Endodermal cell (in vitro differentiated cells): ENCODE results near the gene CKAP2L. TPM values are rescaled to one million over a fixed set of nuclear protein-coding genes. Genes with fewer than 3 reads are reported as not detected.

Experiments
- DNase-seq: peaks from one replicate; pipeline ENCODE4 v3.0.0-alpha.2; 2017
- H3K27ac ChIP-seq: 2 replicates; pipeline ENCODE4 v1.5.1; 2013; ENCODE audit warnings: mild to moderate bottlenecking, low read depth, low read length, moderate library complexity
- H3K27me3 ChIP-seq: 2 replicates; pipeline ENCODE4 v1.6.1; 2013; ENCODE audit warnings: mild to moderate bottlenecking, low read length, moderate library complexity; ENCODE audit not compliant: insufficient read depth, control insufficient read depth, poor library complexity, severe bottlenecking
- H3K36me3 ChIP-seq: 2 replicates; pipeline ENCODE4 v1.7.0; 2013; ENCODE audit warnings: mild to moderate bottlenecking, low read length, moderate library complexity; ENCODE audit not compliant: control insufficient read depth, insufficient read depth
- H3K4me1 ChIP-seq: one replicate; pipeline ENCODE4 v1.7.0; 2013; ENCODE audit warnings: low read length; ENCODE audit not compliant: control insufficient read depth, insufficient read depth
- H3K4me3 ChIP-seq: 2 replicates; pipeline ENCODE4 v1.5.1; 2013; ENCODE audit warnings: mild to moderate bottlenecking, low read length, moderate library complexity
- H3K9ac ChIP-seq: 2 replicates; pipeline ENCODE4 v1.6.1; 2013; ENCODE audit warnings: mild to moderate bottlenecking, low read length, moderate library complexity; ENCODE audit not compliant: poor library complexity, severe bottlenecking; ENCODE audit errors: extremely low read depth
- H3K9me3 ChIP-seq: 2 replicates; pipeline ENCODE4 v1.6.1; 2013; ENCODE audit warnings: mild to moderate bottlenecking, low read length, moderate library complexity; ENCODE audit not compliant: control insufficient read depth
- H3K27ac Mint-ChIP-seq: 2 replicates; pipeline ENCODE4 v1.8.0; 2020; ENCODE audit warnings: mixed read lengths
- H3K27me3 Mint-ChIP-seq: 2 replicates; pipeline ENCODE4 v1.8.0; 2021; ENCODE audit warnings: mild to moderate bottlenecking, mixed read lengths; ENCODE audit not compliant: insufficient read depth
- H3K36me3 Mint-ChIP-seq: 2 replicates; pipeline ENCODE4 v1.8.0; 2020; ENCODE audit warnings: low read depth, mixed read lengths
- H3K4me1 Mint-ChIP-seq: 2 replicates; pipeline ENCODE4 v1.8.0; 2020; ENCODE audit warnings: mixed read lengths
- H3K4me3 Mint-ChIP-seq: 2 replicates; pipeline ENCODE4 v1.8.0; 2020; ENCODE audit warnings: mild to moderate bottlenecking, moderate library complexity, mixed read lengths
- H3K9me3 Mint-ChIP-seq: 2 replicates; pipeline ENCODE4 v1.8.0; 2020; ENCODE audit warnings: mild to moderate bottlenecking, mixed read lengths
- whole genome bisulfite sequencing, 2 experiments: methylation state at CpG; one replicate each; pipeline versions ENCODE4 v1.1.5 to v1.1.7; 2013; ENCODE audit warnings: missing lambda C conversion rate in 2 of 2, mixed read lengths in 1 of 2; ENCODE audit not compliant: insufficient coverage in 1 of 2, insufficient read length in 1 of 2; 5-methylcytosine and 5-hydroxymethylcytosine counted together
- total RNA-seq, 2 donors: library from RNA; stranded (reverse); fragmentation: NEBNext Ultra II Directional in 1 of 2; extraction: Animal tissue kit (Norgen Biotek cat#: 25700) in 1 of 2; gene quantifications; 2 replicates in 1 of 2; 3 replicates in 1 of 2; pipeline ENCODE4 v1.2.1, GENCODE V29; 2021
- TF ChIP-seq, protein P1 (sequence below): fragments of 200-600 bp; sonication (generic); conservative IDR thresholded peaks from 2 replicates; pipeline ENCODE4 v1.5.0; 2021; ENCODE audit warnings: antibody characterized with exemption, mild to moderate bottlenecking

The CKAP2L gene
- total RNA-seq, 2 donors from 2014 or later, result 20.1 to 30.3 TPM

DNA sequence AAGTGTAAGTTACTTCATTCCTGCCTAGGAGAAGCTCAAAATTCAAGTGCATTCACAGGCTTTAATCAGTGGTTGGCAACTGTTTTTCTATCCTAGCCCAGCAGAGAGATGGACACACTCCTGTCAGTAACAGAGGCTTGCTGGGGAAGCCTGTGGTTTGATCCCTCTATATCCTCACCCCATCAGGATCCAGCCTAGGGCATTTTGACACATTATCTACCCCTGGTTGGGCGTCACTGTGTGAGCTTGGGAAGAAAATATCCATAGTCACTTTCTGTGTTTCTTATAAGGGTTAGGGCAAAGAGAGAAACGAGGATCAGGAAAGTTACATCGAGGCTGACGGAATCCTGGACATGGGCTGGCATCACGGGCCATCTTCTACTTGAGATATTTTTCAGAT lies 33.6 kb downstream of the CKAP2L start:
- no peak overlapping the region for H3K27ac ChIP-seq
- TF ChIP-seq, protein P1, sequence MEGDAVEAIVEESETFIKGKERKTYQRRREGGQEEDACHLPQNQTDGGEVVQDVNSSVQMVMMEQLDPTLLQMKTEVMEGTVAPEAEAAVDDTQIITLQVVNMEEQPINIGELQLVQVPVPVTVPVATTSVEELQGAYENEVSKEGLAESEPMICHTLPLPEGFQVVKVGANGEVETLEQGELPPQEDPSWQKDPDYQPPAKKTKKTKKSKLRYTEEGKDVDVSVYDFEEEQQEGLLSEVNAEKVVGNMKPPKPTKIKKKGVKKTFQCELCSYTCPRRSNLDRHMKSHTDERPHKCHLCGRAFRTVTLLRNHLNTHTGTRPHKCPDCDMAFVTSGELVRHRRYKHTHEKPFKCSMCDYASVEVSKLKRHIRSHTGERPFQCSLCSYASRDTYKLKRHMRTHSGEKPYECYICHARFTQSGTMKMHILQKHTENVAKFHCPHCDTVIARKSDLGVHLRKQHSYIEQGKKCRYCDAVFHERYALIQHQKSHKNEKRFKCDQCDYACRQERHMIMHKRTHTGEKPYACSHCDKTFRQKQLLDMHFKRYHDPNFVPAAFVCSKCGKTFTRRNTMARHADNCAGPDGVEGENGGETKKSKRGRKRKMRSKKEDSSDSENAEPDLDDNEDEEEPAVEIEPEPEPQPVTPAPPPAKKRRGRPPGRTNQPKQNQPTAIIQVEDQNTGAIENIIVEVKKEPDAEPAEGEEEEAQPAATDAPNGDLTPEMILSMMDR, result no peak
- H3K4me3 ChIP-seq, result no peak overlapping the region
- no peaks in the 10 kb centered on the region for H3K27me3 ChIP-seq
- Mint-ChIP-seq H3K4me1 (peaks cover 22% of the 10 kb centered on the region), H3K27ac (no peak overlapping the region), H3K4me3 (no peak overlapping the region), H3K9me3 (no peaks in the 10 kb centered on the region), H3K27me3 (no peaks in the 10 kb centered on the region), H3K36me3 (no peaks in the 10 kb centered on the region)
- WGBS, 2 experiments, result 88 to 92% methylated on average over 4 to 5 of the region's 5 CpGs
- H3K36me3 ChIP-seq, result no peaks in the 10 kb centered on the region
- H3K9ac ChIP-seq, result no peak overlapping the region
- DNase-seq, result no peak
- H3K9me3 ChIP-seq, result no peaks in the 10 kb centered on the region
- H3K4me1 ChIP-seq, result peaks cover 9% of the 10 kb centered on the region

DNA sequence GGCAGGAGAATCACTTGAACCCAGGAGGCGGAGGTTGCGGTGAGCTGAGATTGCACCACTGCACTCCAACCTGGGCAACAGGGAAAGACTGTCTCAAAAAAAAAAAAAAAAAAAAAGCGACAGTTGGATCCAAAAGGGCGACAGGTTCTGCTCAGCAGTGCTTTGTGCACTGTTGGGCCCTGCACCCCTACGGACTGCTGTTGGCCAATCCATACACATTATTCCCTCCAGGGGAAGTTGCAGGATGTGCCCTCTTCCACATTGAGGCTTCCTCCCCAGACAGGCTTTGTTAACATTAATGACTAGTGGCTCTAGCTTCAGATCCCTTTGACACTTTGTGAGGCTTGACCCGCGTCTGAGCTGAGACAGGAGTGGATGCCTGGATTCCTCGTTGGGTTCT lies 34.2 kb downstream of the CKAP2L start:
- Mint-ChIP-seq H3K27me3 (no peaks in the 10 kb centered on the region), H3K27ac (no peak overlapping the region), H3K4me1 (peaks cover 22% of the 10 kb centered on the region), H3K4me3 (no peak overlapping the region), H3K9me3 (no peaks in the 10 kb centered on the region), H3K36me3 (no peaks in the 10 kb centered on the region)
- Histone ChIP-seq H3K4me1 (peaks cover 9% of the 10 kb centered on the region), H3K9me3 (no peaks in the 10 kb centered on the region), H3K27ac (no peak overlapping the region), H3K9ac (no peak overlapping the region), H3K4me3 (no peak overlapping the region), H3K27me3 (no peaks in the 10 kb centered on the region), H3K36me3 (no peaks in the 10 kb centered on the region)
- TF ChIP-seq, protein P1, result no peak
- 86 to 87% methylated on average over 5 to 8 of the region's 8 CpGs for WGBS, 2 experiments
- DNase-seq, result no peak

DNA sequence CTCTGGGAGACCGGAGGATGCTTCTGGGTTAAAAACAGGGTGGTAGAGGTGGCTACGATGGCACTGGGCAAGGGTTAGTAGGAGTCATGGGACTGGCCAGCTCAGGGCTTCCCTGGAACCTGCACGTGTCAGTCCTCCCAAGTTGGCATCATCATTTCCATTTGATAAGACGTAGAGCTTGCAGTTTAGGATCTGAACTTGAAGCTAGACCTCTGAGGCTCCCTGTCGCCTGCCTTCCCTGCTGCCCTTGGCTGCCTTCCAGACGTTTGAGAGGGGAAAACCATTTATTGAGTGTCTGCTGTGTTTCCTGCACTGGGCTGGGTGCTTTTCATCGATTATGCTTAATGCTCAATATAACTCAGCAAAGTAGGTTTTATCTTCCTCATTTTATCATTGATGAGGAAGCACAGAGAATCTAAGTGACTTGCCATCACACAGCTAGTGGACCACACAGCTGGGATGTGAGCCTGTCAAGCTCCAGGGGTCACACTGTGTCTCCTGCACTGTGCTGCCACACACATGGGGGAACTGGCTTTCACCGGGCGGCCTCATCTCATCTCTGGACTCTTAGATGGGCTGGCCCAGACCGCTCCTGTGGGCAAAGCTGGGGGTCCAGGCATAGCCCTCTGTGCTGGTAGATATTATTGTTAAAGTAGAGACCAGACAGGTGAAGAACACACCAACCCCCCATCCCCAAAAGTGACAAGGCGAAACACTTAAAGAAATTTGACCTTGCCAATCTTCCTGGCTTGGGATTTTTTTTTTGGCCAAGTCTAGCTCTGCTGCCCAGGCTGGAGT lies 35.8 kb downstream of the CKAP2L start:
- Mint-ChIP-seq H3K4me1 (peaks cover 22% of the 10 kb centered on the region), H3K9me3 (no peaks in the 10 kb centered on the region), H3K36me3 (no peaks in the 10 kb centered on the region), H3K27me3 (no peaks in the 10 kb centered on the region), H3K27ac (no peak overlapping the region), H3K4me3 (no peak overlapping the region)
- TF ChIP-seq, protein P1, result no peak
- peaks cover 9% of the 10 kb centered on the region for H3K4me1 ChIP-seq
- H3K27ac ChIP-seq, result no peak overlapping the region
- no peaks in the 10 kb centered on the region for H3K27me3 ChIP-seq
- DNase-seq, result no peak
- no peaks in the 10 kb centered on the region for H3K36me3 ChIP-seq
- H3K9me3 ChIP-seq, result no peaks in the 10 kb centered on the region
- H3K4me3 ChIP-seq, result no peak overlapping the region
- H3K9ac ChIP-seq, result no peak overlapping the region
- 75 to 82% methylated on average over 6 to 11 of the region's 11 CpGs for WGBS, 2 experiments
